Esophagus muscularis mucosa (tissue), 4 donors: Measurements from ENCODE around the gene PLIN4. TPM values are rescaled to one million over a fixed set of nuclear protein-coding genes. Genes with fewer than 3 reads are reported as not detected.

ENCODE experiments used
- DNase-seq: peaks from one replicate; pipeline ENCODE4 v3.0.0-alpha.2; 2017; ENCODE audit errors: extremely low spot score
- H3K27ac ChIP-seq, 4 donors: fragments of 200-600 bp; sonication (generic); replicated peaks in 1 of 4; 1 replicate in 3 of 4; 2 replicates in 1 of 4; pipeline ENCODE4 v1.5.1; 2016 to 2019; ENCODE audit warnings: mild to moderate bottlenecking in 1 of 4
- H3K27me3 ChIP-seq, 4 donors: fragments of 200-600 bp; sonication (generic); one replicate each; pipeline versions ENCODE4 v1.5.1 to v1.6.0; 2016 to 2019
- H3K36me3 ChIP-seq, 4 donors: fragments of 200-600 bp; sonication (generic); one replicate each; pipeline ENCODE4 v1.5.1; 2016 to 2019
- H3K4me1 ChIP-seq, 4 donors: fragments of 200-600 bp; sonication (generic); one replicate each; pipeline ENCODE4 v1.5.1; 2016 to 2019
- H3K4me3 ChIP-seq, 4 donors: fragments of 200-600 bp; sonication (generic); 1 replicate in 2 of 4; 2 replicates in 2 of 4; pipeline ENCODE4 v1.5.1; 2016 to 2019; ENCODE audit warnings: mild to moderate bottlenecking in 4 of 4, moderate library complexity in 1 of 4
- H3K9me3 ChIP-seq, 4 donors: fragments of 200-600 bp; sonication (generic); 1 replicate in 3 of 4; 2 replicates in 1 of 4; pipeline ENCODE4 v1.5.1; 2016 to 2019
- EP300 ChIP-seq: sonication (generic); formaldehyde crosslinking; IDR thresholded peaks from one replicate; pipeline ENCODE4 v1.6.1; 2017; ENCODE audit warnings: antibody characterized with exemption
- POLR2A ChIP-seq: fragments of 450-650 bp; IDR thresholded peaks from one replicate; pipeline ENCODE4 v1.6.1; 2017; ENCODE audit warnings: antibody characterized with exemption, moderate library complexity, mild to moderate bottlenecking, low read depth
- POLR2AphosphoS5 ChIP-seq, 2 donors: sonication (generic); formaldehyde crosslinking; IDR thresholded peaks; one replicate each; pipeline ENCODE4 v1.6.1; 2017; ENCODE audit warnings: antibody characterized with exemption in 2 of 2
- WGBS: methylation state at CpG from one replicate; pipeline ENCODE4 v1.1.5; 2018; 5-methylcytosine and 5-hydroxymethylcytosine counted together
- intact Hi-C: fragments of 100-400 bp; cut with DNase I; formaldehyde crosslinking; loops from one replicate; pipeline ENCODE4 v1.15.1; 2023
- total RNA-seq, 4 donors: library from RNA; depleted of rRNA; stranded (reverse); fragments of >200 nt; gene quantifications; one replicate each; pipeline versions ENCODE4 v1.1.0 to v1.2.1, GENCODE V29; 2016
- TF ChIP-seq, protein P1 (sequence below), 3 experiments: fragments of 200-600 bp in 2 of 3; fragments of 450-650 bp in 1 of 3; sonication (generic) in 2 of 3; IDR thresholded peaks; one replicate each; pipeline ENCODE4 v1.5.1; 2017 to 2019; ENCODE audit warnings: antibody characterized with exemption in 3 of 3, mild to moderate bottlenecking in 2 of 3, moderate library complexity in 1 of 3

The PLIN4 gene
- total RNA-seq, 4 donors from 2014 or later, result 45.7 to 134 (median 91.1) TPM

DNA sequence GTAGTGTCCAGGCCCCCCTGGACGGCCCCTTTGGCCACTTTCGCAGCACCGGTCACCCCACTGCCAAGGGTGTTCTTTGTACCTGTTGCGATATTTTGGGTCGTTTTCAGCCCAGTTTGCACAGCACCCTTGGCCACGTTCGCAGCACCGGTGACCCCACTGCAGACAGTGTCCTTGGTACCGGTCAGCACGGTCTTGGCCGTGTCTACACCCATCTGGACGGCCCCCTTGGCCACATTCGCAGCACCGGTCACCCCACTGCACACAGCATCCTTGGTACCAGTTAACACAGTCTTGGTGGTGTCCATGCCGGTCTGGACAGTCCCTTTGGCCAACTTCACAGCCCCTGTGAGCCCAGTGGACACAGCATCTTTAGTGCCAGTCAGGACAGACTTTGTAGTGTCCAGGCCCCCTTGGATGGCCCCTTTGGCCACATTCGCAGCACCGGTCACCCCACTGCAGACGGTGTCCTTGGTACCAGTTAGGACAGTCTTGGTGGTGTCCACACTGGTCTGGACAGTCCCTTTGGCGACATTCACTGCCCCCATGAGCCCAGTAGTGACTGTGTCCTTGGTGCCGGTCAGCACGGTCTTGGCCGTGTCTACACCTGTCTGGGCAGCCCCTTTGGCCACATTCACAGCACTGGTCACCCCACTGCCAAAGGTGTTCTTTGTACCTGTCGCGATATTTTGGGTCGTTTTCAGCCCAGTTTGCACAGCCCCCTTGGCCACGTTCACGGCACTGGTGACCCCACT is 6.8 kb downstream of the PLIN4 start:
- intact Hi-C loops, result no loop called here
- H3K9me3 ChIP-seq, result no peaks in the 10 kb centered on the region
- H3K4me3 ChIP-seq, result no peak overlapping the region
- no peak overlapping the region for H3K27ac ChIP-seq
- H3K27me3 ChIP-seq, result no peaks in the 10 kb centered on the region
- 85% methylated on average over 27 of the region's 27 CpGs for WGBS
- TF ChIP-seq, protein P1, sequence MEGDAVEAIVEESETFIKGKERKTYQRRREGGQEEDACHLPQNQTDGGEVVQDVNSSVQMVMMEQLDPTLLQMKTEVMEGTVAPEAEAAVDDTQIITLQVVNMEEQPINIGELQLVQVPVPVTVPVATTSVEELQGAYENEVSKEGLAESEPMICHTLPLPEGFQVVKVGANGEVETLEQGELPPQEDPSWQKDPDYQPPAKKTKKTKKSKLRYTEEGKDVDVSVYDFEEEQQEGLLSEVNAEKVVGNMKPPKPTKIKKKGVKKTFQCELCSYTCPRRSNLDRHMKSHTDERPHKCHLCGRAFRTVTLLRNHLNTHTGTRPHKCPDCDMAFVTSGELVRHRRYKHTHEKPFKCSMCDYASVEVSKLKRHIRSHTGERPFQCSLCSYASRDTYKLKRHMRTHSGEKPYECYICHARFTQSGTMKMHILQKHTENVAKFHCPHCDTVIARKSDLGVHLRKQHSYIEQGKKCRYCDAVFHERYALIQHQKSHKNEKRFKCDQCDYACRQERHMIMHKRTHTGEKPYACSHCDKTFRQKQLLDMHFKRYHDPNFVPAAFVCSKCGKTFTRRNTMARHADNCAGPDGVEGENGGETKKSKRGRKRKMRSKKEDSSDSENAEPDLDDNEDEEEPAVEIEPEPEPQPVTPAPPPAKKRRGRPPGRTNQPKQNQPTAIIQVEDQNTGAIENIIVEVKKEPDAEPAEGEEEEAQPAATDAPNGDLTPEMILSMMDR (IDR thresholded peaks at IDR 0.05), result no peak
- TF ChIP-seq EP300, result no peak
- TF ChIP-seq POLR2A, result no peak
- H3K4me1 ChIP-seq, result peaks cover 11 to 66% (median 33%) of the 10 kb centered on the region in 4 donors
- H3K36me3 ChIP-seq, result peaks cover 12 to 59% (median 45%) of the 10 kb centered on the region in 4 donors
- DNase-seq, result no peak

DNA sequence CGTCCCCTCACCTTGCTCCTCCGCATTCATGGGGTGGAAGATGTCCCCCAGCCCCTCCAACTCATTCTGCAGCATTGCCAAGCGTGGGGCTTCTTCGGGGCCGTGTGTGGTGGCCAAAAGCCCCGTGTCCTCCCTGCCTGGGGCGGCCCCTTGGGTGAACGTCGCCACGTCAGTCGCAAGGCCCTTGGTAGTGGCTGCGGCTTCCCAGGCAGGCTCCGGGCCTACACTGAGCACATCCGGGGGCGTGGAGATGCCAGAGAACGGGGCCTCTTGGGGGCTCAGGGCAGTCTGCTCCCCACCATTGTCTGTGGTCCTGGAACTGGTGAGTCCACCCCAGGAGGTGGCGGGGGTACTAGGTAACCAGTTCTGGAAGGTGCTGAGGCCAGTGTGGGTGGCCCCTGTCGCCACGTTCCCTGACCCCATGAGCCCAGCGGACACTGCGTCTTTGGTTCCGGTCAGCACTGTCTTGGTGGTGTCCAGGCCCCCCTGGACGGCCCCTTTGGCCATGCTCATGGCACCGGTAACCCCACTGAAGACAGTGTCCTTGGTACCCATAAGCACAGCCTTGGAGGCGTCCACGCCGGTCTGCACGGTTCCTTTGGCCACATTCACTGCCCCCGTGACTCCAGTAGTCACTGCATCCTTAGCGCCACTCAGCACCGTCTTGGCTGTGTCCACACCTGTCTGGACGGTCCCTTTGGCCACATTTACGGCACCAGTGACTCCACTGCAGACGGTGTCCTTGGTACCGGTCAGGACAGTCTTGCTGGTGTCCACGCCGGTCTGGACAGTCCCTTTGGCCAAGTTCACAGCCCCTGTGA is 7.6 kb downstream of the PLIN4 start:
- TF ChIP-seq POLR2AphosphoS5 (IDR thresholded peaks at IDR 0.05) (no peak), EP300 (no peak), POLR2A (no peak)
- TF ChIP-seq, protein P1 (IDR thresholded peaks at IDR 0.05), result no peak
- Histone ChIP-seq H3K36me3 (peaks cover 12 to 65% (median 49%) of the 10 kb centered on the region in 4 donors), H3K9me3 (no peaks in the 10 kb centered on the region), H3K27me3 (no peaks in the 10 kb centered on the region), H3K4me1 (peaks cover 4 to 66% (median 25%) of the 10 kb centered on the region in 4 donors), H3K27ac (no peak overlapping the region), H3K4me3 (no peak overlapping the region)
- intact Hi-C loops, result no loop called here
- DNase-seq, result no peak
- 81% methylated on average over 21 of the region's 37 CpGs for WGBS

DNA sequence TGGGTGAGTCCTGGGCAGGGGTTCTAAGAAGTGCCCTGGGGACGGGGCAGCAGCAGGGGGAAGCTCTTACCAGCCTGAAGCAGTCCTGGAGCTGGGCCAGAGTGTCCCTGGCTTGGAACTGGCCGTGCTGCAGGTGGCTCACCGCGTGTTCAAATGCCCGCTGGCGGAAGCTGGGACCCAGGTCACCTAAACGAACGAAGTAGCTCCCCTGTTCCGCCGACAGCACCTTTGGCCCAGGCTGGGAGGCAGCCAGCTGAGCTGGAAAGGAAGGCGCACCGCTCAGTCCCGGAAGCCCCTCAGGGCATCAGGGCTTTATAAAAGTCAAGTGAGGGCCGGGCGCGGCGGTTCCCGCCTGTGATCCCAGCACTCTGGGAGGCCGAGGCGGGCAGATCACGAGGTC is 9.6 kb downstream of the PLIN4 start:
- TF ChIP-seq, protein P1 (IDR thresholded peaks at IDR 0.05), result no peak
- no peak for TF ChIP-seq POLR2A
- Histone ChIP-seq H3K4me1 (peaks cover 4 to 76% (median 26%) of the 10 kb centered on the region in 4 donors), H3K9me3 (no peaks in the 10 kb centered on the region), H3K4me3 (no peak overlapping the region), H3K27me3 (no peaks in the 10 kb centered on the region), H3K36me3 (peaks cover 24 to 76% (median 65%) of the 10 kb centered on the region in 4 donors), H3K27ac (peak overlapping the region in 1 of 4 donors; percentile 51)
- no peak for DNase-seq
- intact Hi-C loops, result no loop called here
- WGBS, result 86% methylated on average over 20 of the region's 21 CpGs

DNA sequence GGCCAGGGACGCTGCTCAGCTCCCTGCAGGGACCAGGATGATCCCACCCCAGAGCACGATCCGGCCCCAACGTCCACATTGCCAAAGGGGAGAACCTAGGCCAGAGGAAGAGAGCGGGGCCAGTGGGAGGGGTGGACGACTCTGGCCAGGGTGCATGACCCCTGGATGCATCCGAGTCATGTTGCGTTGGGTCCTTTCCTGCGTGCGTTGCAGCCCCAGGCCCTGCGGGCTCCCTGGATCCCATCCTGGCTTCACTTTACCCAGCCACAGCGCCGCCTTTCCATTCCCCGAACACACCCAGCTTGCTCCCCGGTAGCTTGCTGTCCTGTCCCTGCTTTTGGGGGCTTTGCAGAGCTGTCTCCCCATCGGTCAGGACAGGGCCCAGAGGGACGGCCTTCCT is 10.5 kb downstream of the PLIN4 start:
- TF ChIP-seq EP300 (no peak), POLR2AphosphoS5 (IDR thresholded peaks at IDR 0.05) (no peak), POLR2A (no peak)
- TF ChIP-seq, protein P1 (IDR thresholded peaks at IDR 0.05), result no peak
- H3K4me3 ChIP-seq, result no peak overlapping the region
- H3K27me3 ChIP-seq, result no peaks in the 10 kb centered on the region
- intact Hi-C loops, result no loop called here
- peaks cover 4 to 78% (median 35%) of the 10 kb centered on the region in 4 donors for H3K4me1 ChIP-seq
- H3K36me3 ChIP-seq, result peaks cover 25 to 78% (median 67%) of the 10 kb centered on the region in 4 donors
- H3K27ac ChIP-seq, result peak overlapping the region in 2 of 4 donors; percentile 7 to 51
- 66% methylated on average over 9 of the region's 17 CpGs for WGBS
- H3K9me3 ChIP-seq, result no peaks in the 10 kb centered on the region
- DNase-seq, result no peak
